Loucy (cell line): ENCODE data around the gene GLYR1.

Experiments used
- CTCF ChIP-seq: fragments of 200-600 bp; sonication (generic); conservative IDR thresholded peaks from 2 replicates; pipeline ENCODE4 v1.5.1; 2014; ENCODE audit warnings: mild to moderate bottlenecking, antibody characterized with exemption, low read length
- EZH2phosphoT487 ChIP-seq: fragments of 200-600 bp; IDR thresholded peaks from 2 replicates; pipeline ENCODE4 v1.6.1; 2018; ENCODE audit warnings: antibody characterized with exemption, mild to moderate bottlenecking, moderate library complexity, borderline replicate concordance

- TF ChIP-seq CTCF = no peak
- TF ChIP-seq EZH2phosphoT487 = no peak
Observed at GRCh38 chr16:4811242-4811641, 35.8 kb downstream of the GLYR1 start.
